GM21737 (cell line): ENCODE results near the gene STXBP5.
"Not testable (repeated sequence)": the region's sequence is repeated elsewhere in the genome, so short reads cannot be mapped to it uniquely, and the experiment has no call there.

Source experiments
- ATAC-seq: cut with Tn5 transposase; IDR thresholded peaks from one replicate; pipeline ENCODE4 v1.9.1; 2021; ENCODE audit warnings: mild to moderate bottlenecking, moderate library complexity; ENCODE audit not compliant: unreplicated experiment

STXBP5 gene

GRCh38 chr6:147238164-147238563 is 33.9 kb downstream of the STXBP5 start:
- ATAC-seq: no peak

- ATAC-seq: no peak
Measured at GRCh38 chr6:147238906-147239305, 34.7 kb downstream of the STXBP5 start.

GRCh38 chr6:147244832-147245231 is 40.6 kb downstream of the STXBP5 start:
- no peak for ATAC-seq

GRCh38 chr6:147245693-147246092 is 41.5 kb downstream of the STXBP5 start:
- ATAC-seq: no peak

- no peak for ATAC-seq
Measured at GRCh38 chr6:147246853-147247635, 42.8 kb downstream of the STXBP5 start.

GRCh38 chr6:147248859-147249258 is 44.6 kb downstream of the STXBP5 start:
- ATAC-seq: no peak

- no peak for ATAC-seq
Measured at GRCh38 chr6:147251072-147251471, 46.9 kb downstream of the STXBP5 start.

- ATAC-seq: not testable (repeated sequence)
Measured at GRCh38 chr6:147254929-147255473, 50.8 kb downstream of the STXBP5 start.

- ATAC-seq: no peak
Measured at GRCh38 chr6:147255948-147256674, 51.9 kb downstream of the STXBP5 start.

- no peak for ATAC-seq
Measured at GRCh38 chr6:147257760-147258159, 53.5 kb downstream of the STXBP5 start.

GRCh38 chr6:147260091-147260490 is 55.9 kb downstream of the STXBP5 start:
- ATAC-seq: no peak

GRCh38 chr6:147262946-147263345 is 58.7 kb downstream of the STXBP5 start:
- ATAC-seq: no peak

- no peak for ATAC-seq
Measured at GRCh38 chr6:147266821-147267220, 62.6 kb downstream of the STXBP5 start.

GRCh38 chr6:147267658-147268057 is 63.4 kb downstream of the STXBP5 start:
- ATAC-seq: no peak

GRCh38 chr6:147268254-147268653 is 64.0 kb downstream of the STXBP5 start:
- ATAC-seq: no peak

- no peak for ATAC-seq
Measured at GRCh38 chr6:147274012-147274411, 69.8 kb downstream of the STXBP5 start.

GRCh38 chr6:147274776-147275175 is 70.6 kb downstream of the STXBP5 start:
- no peak for ATAC-seq

- no peak for ATAC-seq
Measured at GRCh38 chr6:147278891-147279290, 74.7 kb downstream of the STXBP5 start.

- no peak for ATAC-seq
Measured at GRCh38 chr6:147279427-147279826, 75.2 kb downstream of the STXBP5 start.

- ATAC-seq: no peak
Measured at GRCh38 chr6:147281895-147282565, 77.8 kb downstream of the STXBP5 start.

- no peak for ATAC-seq
Measured at GRCh38 chr6:147282566-147282959, 78.3 kb downstream of the STXBP5 start.
